Neural progenitor cell (in vitro differentiated cells): Measurements from ENCODE around the gene LTBP1. TPM values are rescaled to one million over a fixed set of nuclear protein-coding genes. Genes with fewer than 3 reads are reported as not detected.

ENCODE experiments used
- DNase-seq: peaks from one replicate; pipeline ENCODE4 v3.0.0-alpha.2; 2016; ENCODE audit warnings: low spot score
- H2AFZ ChIP-seq: fragments of 200-600 bp; sonication (generic); replicated peaks from 2 replicates; pipeline ENCODE4 v1.6.1; 2016; ENCODE audit warnings: antibody characterized with exemption
- H3F3A ChIP-seq: fragments of 200-600 bp; sonication (generic); 2 replicates; pipeline ENCODE4 v1.6.1; 2016; ENCODE audit warnings: antibody characterized with exemption, low read depth
- H3K27ac ChIP-seq: fragments of 200-600 bp; sonication (generic); 2 replicates; pipeline ENCODE4 v1.5.1; 2016; ENCODE audit warnings: mild to moderate bottlenecking
- H3K27me3 ChIP-seq: fragments of 200-600 bp; sonication (generic); 2 replicates; pipeline ENCODE4 v1.6.1; 2016; ENCODE audit warnings: mild to moderate bottlenecking, moderate library complexity
- H3K36me3 ChIP-seq: fragments of 200-600 bp; sonication (generic); 2 replicates; pipeline ENCODE4 v1.5.1; 2016
- H3K4me1 ChIP-seq: fragments of 200-600 bp; sonication (generic); 2 replicates; pipeline ENCODE4 v1.6.1; 2016; ENCODE audit warnings: mixed run types
- H3K4me2 ChIP-seq: fragments of 200-600 bp; sonication (generic); 2 replicates; pipeline ENCODE4 v1.6.1; 2016
- H3K4me3 ChIP-seq: fragments of 200-600 bp; sonication (generic); 2 replicates; pipeline ENCODE4 v1.5.1; 2016
- H3K79me2 ChIP-seq: fragments of 200-600 bp; sonication (generic); 2 replicates; pipeline ENCODE4 v1.6.1; 2016; ENCODE audit warnings: low read depth
- H3K9ac ChIP-seq: fragments of 200-600 bp; sonication (generic); 2 replicates; pipeline ENCODE4 v1.6.1; 2016
- H3K9me3 ChIP-seq: fragments of 200-600 bp; sonication (generic); 2 replicates; pipeline ENCODE4 v1.5.1; 2016; ENCODE audit warnings: low read depth
- H4K20me1 ChIP-seq: fragments of 200-600 bp; sonication (generic); 2 replicates; pipeline ENCODE4 v1.6.1; 2016; ENCODE audit warnings: low read depth
- H3K27ac Mint-ChIP-seq: 3 replicates; pipeline ENCODE4 v1.8.0; 2021; ENCODE audit warnings: mixed read lengths
- H3K27me3 Mint-ChIP-seq: 2 replicates; pipeline ENCODE4 v1.8.0; 2022; ENCODE audit warnings: low read depth, mild to moderate bottlenecking, inconsistent platforms, moderate library complexity, mixed read lengths; ENCODE audit not compliant: insufficient read depth
- H3K36me3 Mint-ChIP-seq: 3 replicates; pipeline ENCODE4 v1.8.0; 2021; ENCODE audit warnings: mixed read lengths
- H3K4me1 Mint-ChIP-seq: 3 replicates; pipeline ENCODE4 v1.8.0; 2021; ENCODE audit warnings: mixed read lengths
- H3K4me3 Mint-ChIP-seq: 3 replicates; pipeline ENCODE4 v1.8.0; 2021; ENCODE audit warnings: mild to moderate bottlenecking, moderate library complexity, mixed read lengths
- H3K9me3 Mint-ChIP-seq: 3 replicates; pipeline ENCODE4 v1.8.0; 2020; ENCODE audit warnings: mixed read lengths
- CTCF ChIP-seq: fragments of 200-600 bp; sonication (generic); IDR thresholded peaks from 2 replicates; pipeline ENCODE4 v1.5.1; 2017; ENCODE audit warnings: antibody characterized with exemption, mild to moderate bottlenecking
- EZH2 ChIP-seq: fragments of 200-600 bp; sonication (generic); IDR thresholded peaks from 2 replicates; pipeline ENCODE4 v1.6.1; 2017; ENCODE audit warnings: antibody characterized with exemption, mild to moderate bottlenecking, moderate library complexity
- EZH2phosphoT487 ChIP-seq: fragments of 200-600 bp; sonication (generic); IDR thresholded peaks from 2 replicates; pipeline ENCODE4 v1.6.1; 2017; ENCODE audit warnings: antibody characterized with exemption
- total RNA-seq: library from RNA; depleted of rRNA; stranded (reverse); fragments of >200 nt; gene quantifications from 2 replicates; pipeline ENCODE4 v1.2.3, GENCODE V29; 2015; ENCODE audit warnings: low replicate concordance

LTBP1 gene
- total RNA-seq, 1 donor from 2014 or later: 50.5 TPM

GRCh38 chr2:32933756-32934095 lies 13.0 kb upstream of the LTBP1 start:
- TF ChIP-seq CTCF: no peak
- TF ChIP-seq EZH2: no peak
- no peak for TF ChIP-seq EZH2phosphoT487
- H3K4me1 ChIP-seq: peaks cover 24% of the 10 kb centered on the region
- H3K27me3 ChIP-seq: no peaks in the 10 kb centered on the region
- no peak overlapping the region for H3K9ac ChIP-seq
- no peaks in the 10 kb centered on the region for H3K79me2 ChIP-seq
- H3K36me3 ChIP-seq: no peaks in the 10 kb centered on the region
- no peaks in the 10 kb centered on the region for H4K20me1 ChIP-seq
- Mint-ChIP-seq H3K27ac (no peak overlapping the region), H3K36me3 (peaks cover 1% of the 10 kb centered on the region), H3K4me3 (no peak overlapping the region), H3K4me1 (peaks cover 32% of the 10 kb centered on the region), H3K27me3 (peaks cover 2% of the 10 kb centered on the region), H3K9me3 (peaks cover 13% of the 10 kb centered on the region)
- no peaks in the 10 kb centered on the region for H3K9me3 ChIP-seq
- no peak for DNase-seq
- H3K4me2 ChIP-seq: no peak overlapping the region
- H3K4me3 ChIP-seq: no peak overlapping the region
- H3K27ac ChIP-seq: no peak overlapping the region
- H2AFZ ChIP-seq: no peak overlapping the region
- H3F3A ChIP-seq: peaks cover 22% of the 10 kb centered on the region

GRCh38 chr2:32937602-32938448 lies 8.9 kb upstream of the LTBP1 start:
- H3K27ac Mint-ChIP-seq: peak overlapping the region; percentile 35
- Histone ChIP-seq H3F3A (peaks cover 22% of the 10 kb centered on the region), H3K9ac (no peak overlapping the region), H4K20me1 (no peaks in the 10 kb centered on the region), H2AFZ (peak overlapping the region; percentile 21), H3K4me3 (peak overlapping the region; percentile 9), H3K27ac (no peak overlapping the region), H3K36me3 (no peaks in the 10 kb centered on the region), H3K27me3 (no peaks in the 10 kb centered on the region), H3K4me2 (peak overlapping the region; percentile 67), H3K79me2 (no peaks in the 10 kb centered on the region), H3K4me1 (peaks cover 37% of the 10 kb centered on the region), H3K9me3 (no peaks in the 10 kb centered on the region)
- H3K36me3 Mint-ChIP-seq: peaks cover 1% of the 10 kb centered on the region
- DNase-seq: peak; percentile 66
- H3K27me3 Mint-ChIP-seq: peaks cover 2% of the 10 kb centered on the region
- H3K4me3 Mint-ChIP-seq: no peak overlapping the region
- H3K4me1 Mint-ChIP-seq: peaks cover 34% of the 10 kb centered on the region
- TF ChIP-seq EZH2: no peak
- TF ChIP-seq EZH2phosphoT487: no peak
- no peak for TF ChIP-seq CTCF
- peaks cover 11% of the 10 kb centered on the region for H3K9me3 Mint-ChIP-seq

DNA sequence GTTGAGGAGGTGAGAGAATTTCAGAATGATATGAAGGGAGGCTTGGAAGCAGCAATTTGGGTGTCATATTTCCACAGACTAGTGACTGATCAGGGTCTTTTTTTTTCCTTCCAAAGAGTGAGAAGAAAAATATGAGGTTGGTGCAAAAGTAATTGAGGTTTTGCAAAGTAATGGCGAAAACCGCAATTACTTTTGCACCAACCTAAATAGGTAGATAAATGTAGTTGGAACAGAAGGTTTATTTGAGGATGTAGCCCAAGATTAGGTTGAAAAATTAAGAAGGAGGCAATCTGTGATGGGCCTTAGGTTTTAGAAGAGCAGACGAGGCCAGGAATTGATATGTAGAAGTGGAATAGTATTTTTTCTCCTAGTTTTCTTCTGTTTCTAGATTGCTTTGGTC lies 7.8 kb upstream of the LTBP1 start:
- Mint-ChIP-seq H3K9me3 (peaks cover 10% of the 10 kb centered on the region), H3K36me3 (no peaks in the 10 kb centered on the region), H3K27ac (no peak overlapping the region), H3K4me3 (no peak overlapping the region), H3K4me1 (peaks cover 38% of the 10 kb centered on the region), H3K27me3 (peaks cover 2% of the 10 kb centered on the region)
- Histone ChIP-seq H3K4me1 (peaks cover 38% of the 10 kb centered on the region), H3K9me3 (no peaks in the 10 kb centered on the region), H3K4me2 (peak overlapping the region; percentile 67), H3F3A (peaks cover 22% of the 10 kb centered on the region), H2AFZ (no peak overlapping the region), H3K79me2 (no peaks in the 10 kb centered on the region), H4K20me1 (no peaks in the 10 kb centered on the region), H3K27ac (no peak overlapping the region), H3K27me3 (no peaks in the 10 kb centered on the region), H3K9ac (no peak overlapping the region), H3K4me3 (no peak overlapping the region), H3K36me3 (no peaks in the 10 kb centered on the region)
- TF ChIP-seq EZH2 (no peak), CTCF (no peak)
- DNase-seq: no peak
